Epithelial cell of proximal tubule (primary cell): Measurements from ENCODE around the gene ACO1. TPM values are rescaled to one million over a fixed set of nuclear protein-coding genes. Genes with fewer than 3 reads are reported as not detected.

Experiments used
- DNase-seq: peaks from one replicate; pipeline ENCODE4 v3.0.0-alpha.2; 2011; ENCODE audit warnings: low read depth
- H3K4me3 ChIP-seq: 2 replicates; pipeline ENCODE4 v1.5.1; 2011; ENCODE audit warnings: low read depth, mild to moderate bottlenecking, low read length
- CTCF ChIP-seq: conservative IDR thresholded peaks from 2 replicates; pipeline ENCODE4 v1.5.1; 2012; ENCODE audit warnings: low read depth, mild to moderate bottlenecking, low read length
- total RNA-seq: library from RNA; depleted of rRNA; stranded (reverse); fragments of >200 nt; gene quantifications from 2 replicates; pipeline ENCODE4 v1.2.3, GENCODE V29; 2015

The ACO1 gene
- total RNA-seq, 1 donor from 2014 or later = 41.2 TPM

GRCh38 chr9:32449969-32450368 is 65.5 kb downstream of the ACO1 start:
- no peak for TF ChIP-seq CTCF
- no peak overlapping the region for H3K4me3 ChIP-seq
- DNase-seq = no peak

GRCh38 chr9:32454280-32454679 is 69.8 kb downstream of the ACO1 start:
- H3K4me3 ChIP-seq = no peak overlapping the region
- no peak for TF ChIP-seq CTCF
- no peak for DNase-seq

GRCh38 chr9:32455738-32456137 is 71.3 kb downstream of the ACO1 start:
- TF ChIP-seq CTCF = no peak
- no peak overlapping the region for H3K4me3 ChIP-seq
- DNase-seq = no peak

- H3K4me3 ChIP-seq = no peak overlapping the region
- peak; percentile 13 for DNase-seq
- no peak for TF ChIP-seq CTCF
These were observed 72.1 kb downstream of the ACO1 start for GRCh38 chr9:32456564-32456963.

- no peak overlapping the region for H3K4me3 ChIP-seq
- no peak for DNase-seq
- TF ChIP-seq CTCF = no peak
These were observed 79.3 kb downstream of the ACO1 start for GRCh38 chr9:32463500-32464293.

GRCh38 chr9:32468740-32469139 is 84.3 kb downstream of the ACO1 start:
- H3K4me3 ChIP-seq = no peak overlapping the region
- no peak for TF ChIP-seq CTCF
- DNase-seq = no peak

GRCh38 chr9:32472344-32472743 is 87.9 kb downstream of the ACO1 start:
- no peak for DNase-seq
- H3K4me3 ChIP-seq = no peak overlapping the region
- TF ChIP-seq CTCF = no peak
